ENCODE measurements around the gene CUL4A. TPM values are rescaled to one million over a fixed set of nuclear protein-coding genes. Genes with fewer than 3 reads are reported as not detected.

Gene CUL4A
- total RNA-seq, 4 donors from 2014 or later: 67.3 to 268 (median 101) TPM

DNA sequence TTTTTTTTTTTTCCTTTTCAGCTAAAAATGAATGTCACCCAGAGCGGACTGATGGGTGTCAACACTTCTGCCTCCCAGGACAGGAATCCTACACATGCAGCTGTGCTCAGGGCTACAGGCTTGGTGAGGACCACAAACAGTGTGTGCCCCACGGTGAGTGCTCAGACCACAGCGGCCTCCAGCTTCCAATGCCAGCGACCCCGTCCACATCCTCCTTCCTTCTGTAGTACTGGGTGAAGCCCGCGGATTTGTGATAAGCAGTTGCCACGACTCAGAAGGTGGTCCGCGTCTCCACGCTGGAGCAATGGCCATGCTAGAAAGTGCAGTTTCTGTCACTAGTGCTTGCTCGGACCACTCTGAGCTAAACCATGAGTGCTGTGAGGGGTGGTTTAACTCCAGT lies 44.9 kb upstream of the CUL4A start:
- peaks cover 0 to 38% of the 10 kb centered on the region in 2 donors for H3K27me3 ChIP-seq
- 72 to 74% methylated on average over 4 to 12 of the region's 12 CpGs for WGBS, 2 donors
- peaks cover 0 to 5% (median 0%) of the 10 kb centered on the region in 4 donors for H3K9me3 ChIP-seq
- no peak for DNase-seq (ENCODE audit: low spot score in 2 of 2)
- no peaks in the 10 kb centered on the region for H3K4me1 ChIP-seq
- TF ChIP-seq, protein P1, sequence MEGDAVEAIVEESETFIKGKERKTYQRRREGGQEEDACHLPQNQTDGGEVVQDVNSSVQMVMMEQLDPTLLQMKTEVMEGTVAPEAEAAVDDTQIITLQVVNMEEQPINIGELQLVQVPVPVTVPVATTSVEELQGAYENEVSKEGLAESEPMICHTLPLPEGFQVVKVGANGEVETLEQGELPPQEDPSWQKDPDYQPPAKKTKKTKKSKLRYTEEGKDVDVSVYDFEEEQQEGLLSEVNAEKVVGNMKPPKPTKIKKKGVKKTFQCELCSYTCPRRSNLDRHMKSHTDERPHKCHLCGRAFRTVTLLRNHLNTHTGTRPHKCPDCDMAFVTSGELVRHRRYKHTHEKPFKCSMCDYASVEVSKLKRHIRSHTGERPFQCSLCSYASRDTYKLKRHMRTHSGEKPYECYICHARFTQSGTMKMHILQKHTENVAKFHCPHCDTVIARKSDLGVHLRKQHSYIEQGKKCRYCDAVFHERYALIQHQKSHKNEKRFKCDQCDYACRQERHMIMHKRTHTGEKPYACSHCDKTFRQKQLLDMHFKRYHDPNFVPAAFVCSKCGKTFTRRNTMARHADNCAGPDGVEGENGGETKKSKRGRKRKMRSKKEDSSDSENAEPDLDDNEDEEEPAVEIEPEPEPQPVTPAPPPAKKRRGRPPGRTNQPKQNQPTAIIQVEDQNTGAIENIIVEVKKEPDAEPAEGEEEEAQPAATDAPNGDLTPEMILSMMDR (IDR thresholded peaks at IDR 0.05): no peak
- TF ChIP-seq POLR2A (IDR thresholded peaks at IDR 0.05): no peak
- TF ChIP-seq EP300 (IDR thresholded peaks at IDR 0.05): no peak
- H3K27ac ChIP-seq: no peak overlapping the region
- H3K36me3 ChIP-seq: peaks cover 0 to 20% (median 0%) of the 10 kb centered on the region in 3 donors
- H3K4me3 ChIP-seq: no peak overlapping the region

DNA sequence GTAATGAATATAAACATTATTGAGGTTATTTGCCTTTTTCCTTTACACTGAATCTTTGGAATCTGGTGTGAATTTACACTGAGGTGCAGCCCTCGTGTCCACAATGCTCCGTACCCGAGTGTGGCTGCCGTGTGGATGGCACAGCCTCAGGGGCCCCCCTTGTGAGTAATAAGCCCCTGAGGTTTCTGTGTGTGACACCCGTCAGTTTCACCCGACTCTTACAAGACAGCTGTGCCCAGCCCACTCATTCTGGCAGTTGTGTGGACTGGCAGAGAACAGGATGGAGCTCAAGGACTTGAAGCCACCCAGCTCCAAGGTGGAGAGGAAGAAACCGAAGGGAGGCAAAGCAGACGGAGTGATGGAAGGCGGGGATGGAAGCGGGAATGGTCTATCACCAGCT lies 43.1 kb upstream of the CUL4A start:
- Histone ChIP-seq H3K27me3 (peaks cover 0 to 21% of the 10 kb centered on the region in 2 donors), H3K9me3 (peaks cover 0 to 5% (median 0%) of the 10 kb centered on the region in 4 donors), H3K27ac (no peak overlapping the region), H3K36me3 (peaks cover 0 to 35% (median 0%) of the 10 kb centered on the region in 3 donors), H3K4me1 (no peaks in the 10 kb centered on the region), H3K4me3 (no peak overlapping the region)
- WGBS, 2 donors: 88 to 90% methylated on average over 10 of the region's 10 CpGs
- no peak for DNase-seq (ENCODE audit: low spot score in 2 of 2)
- TF ChIP-seq, protein P1 (IDR thresholded peaks at IDR 0.05): no peak
- TF ChIP-seq EP300 (IDR thresholded peaks at IDR 0.05) (no peak), POLR2A (IDR thresholded peaks at IDR 0.05) (no peak)

DNA sequence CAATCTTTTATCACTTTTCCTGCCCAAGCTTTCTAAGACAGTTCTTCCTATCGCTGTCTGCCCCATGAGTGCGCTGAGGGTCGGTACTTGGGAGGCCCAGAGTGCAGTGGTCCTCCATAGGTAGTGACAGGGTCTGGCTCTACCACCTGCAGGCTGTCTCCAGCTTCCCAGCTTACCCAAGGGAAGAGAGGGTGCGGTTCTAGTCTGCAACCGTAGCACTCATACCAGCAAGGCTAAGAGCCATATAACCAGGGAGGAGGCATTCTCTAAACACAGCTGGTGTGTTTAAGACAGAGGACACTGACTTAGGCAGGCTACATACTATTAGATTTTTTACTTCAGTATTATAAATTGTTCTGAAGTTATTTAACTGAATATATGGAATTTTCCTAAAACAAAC lies 42.7 kb upstream of the CUL4A start:
- Histone ChIP-seq H3K27ac (no peak overlapping the region), H3K36me3 (peaks cover 0 to 39% (median 4%) of the 10 kb centered on the region in 3 donors), H3K27me3 (peaks cover 0 to 17% of the 10 kb centered on the region in 2 donors), H3K4me1 (no peaks in the 10 kb centered on the region), H3K4me3 (no peak overlapping the region), H3K9me3 (peaks cover 0 to 5% (median 0%) of the 10 kb centered on the region in 4 donors)
- 83 to 92% methylated on average over 5 of the region's 5 CpGs for WGBS, 2 donors
- TF ChIP-seq EP300 (IDR thresholded peaks at IDR 0.05) (no peak), POLR2A (IDR thresholded peaks at IDR 0.05) (no peak)
- TF ChIP-seq, protein P1 (IDR thresholded peaks at IDR 0.05): no peak
- DNase-seq (ENCODE audit: low spot score in 2 of 2): no peak

DNA sequence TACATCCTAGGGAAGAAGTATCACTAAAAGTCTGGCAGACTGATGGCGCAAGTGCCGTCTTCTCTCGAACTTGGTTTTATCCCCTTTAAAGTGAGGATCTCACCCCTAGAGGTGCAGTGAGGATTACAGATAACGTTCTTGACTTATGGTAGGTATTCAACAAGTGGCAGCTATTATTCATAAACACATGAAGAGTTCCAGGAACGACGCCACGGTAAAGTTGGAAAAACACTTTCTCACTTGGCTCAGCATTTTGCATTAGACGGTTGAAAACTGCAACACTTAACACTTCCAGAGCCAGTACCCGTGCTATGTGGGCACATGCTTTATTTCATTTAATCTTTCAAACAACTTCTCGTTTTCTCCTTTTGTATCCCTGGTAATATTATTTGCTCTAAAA lies 42.3 kb upstream of the CUL4A start:
- Histone ChIP-seq H3K4me1 (no peaks in the 10 kb centered on the region), H3K27me3 (peaks cover 0 to 17% of the 10 kb centered on the region in 2 donors), H3K36me3 (peaks cover 0 to 44% (median 5%) of the 10 kb centered on the region in 3 donors), H3K9me3 (peaks cover 0 to 5% (median 0%) of the 10 kb centered on the region in 4 donors), H3K4me3 (no peak overlapping the region), H3K27ac (no peak overlapping the region)
- 94% methylated on average over 10 of the region's 10 CpGs for WGBS, 2 donors
- TF ChIP-seq, protein P1 (IDR thresholded peaks at IDR 0.05): no peak
- TF ChIP-seq EP300 (IDR thresholded peaks at IDR 0.05): no peak
- TF ChIP-seq POLR2A (IDR thresholded peaks at IDR 0.05): no peak
- no peak for DNase-seq (ENCODE audit: low spot score in 2 of 2)

DNA sequence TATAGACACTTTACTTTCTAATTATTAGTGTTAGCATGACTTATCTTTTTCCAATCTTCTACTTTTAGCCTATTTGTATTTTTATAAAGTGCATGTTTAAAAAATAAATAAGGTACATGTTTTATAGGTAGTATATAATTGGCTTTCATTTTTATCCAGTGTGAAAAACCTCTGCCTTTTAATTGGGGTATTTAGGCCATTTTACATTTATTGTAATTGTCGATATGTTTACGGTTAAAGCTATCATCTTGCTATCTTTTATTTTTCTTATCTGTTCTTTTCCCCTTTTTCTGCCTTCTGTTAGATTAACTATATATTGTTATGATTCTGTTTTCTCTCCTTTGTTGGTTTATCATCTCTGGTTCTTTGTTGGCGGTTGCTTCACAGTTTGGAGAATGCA lies 41.8 kb upstream of the CUL4A start:
- TF ChIP-seq POLR2A (IDR thresholded peaks at IDR 0.05): no peak
- TF ChIP-seq, protein P1 (IDR thresholded peaks at IDR 0.05): no peak
- no peak for TF ChIP-seq EP300 (IDR thresholded peaks at IDR 0.05)
- Histone ChIP-seq H3K27me3 (peaks cover 0 to 17% of the 10 kb centered on the region in 2 donors), H3K9me3 (peaks cover 0 to 5% (median 0%) of the 10 kb centered on the region in 4 donors), H3K27ac (no peak overlapping the region), H3K4me3 (no peak overlapping the region), H3K4me1 (no peaks in the 10 kb centered on the region), H3K36me3 (peaks cover 0 to 48% (median 5%) of the 10 kb centered on the region in 3 donors)
- no peak for DNase-seq (ENCODE audit: low spot score in 2 of 2)
- WGBS, 2 donors: 95 to 96% methylated on average over 3 of the region's 3 CpGs
